ENCODE measurements around the gene BMERB1. TPM values are rescaled to one million over a fixed set of nuclear protein-coding genes. Genes with fewer than 3 reads are reported as not detected.

BMERB1 gene
- total RNA-seq, 1 experiment from 2014 or later: 13.6 TPM

GRCh38 chr16:15492091-15492740 is 57.8 kb downstream of the BMERB1 start:
- ChIA-PET CTCF (no interaction called here), POLR2A (no interaction called here)
- Mint-ChIP-seq H3K4me1 (0 out of 2 replicates have a peak, but pooled peaks cover 2% of the 10 kb centered on the region), H3K36me3 (no peaks in the 10 kb centered on the region), H3K4me3 (no peak overlapping the region), H3K27ac (no peak overlapping the region), H3K27me3 (ENCODE audit: low read depth) (no peaks in the 10 kb centered on the region), H3K9me3 (peaks cover 7% of the 10 kb centered on the region)
- DNase-seq (ENCODE audit: low spot score): no peak
- ATAC-seq: no peak
- no peak for TF ChIP-seq NR2C2 (CRISPR knock-in tag; IDR thresholded peaks at IDR 0.05)
- no peak for TF ChIP-seq ZNF532 (CRISPR knock-in tag; IDR thresholded peaks at IDR 0.05; ENCODE audit: borderline replicate concordance)
- TF ChIP-seq FOXJ3 (CRISPR knock-in tag; IDR thresholded peaks at IDR 0.05; ENCODE audit: borderline replicate concordance): no peak
- no peak for TF ChIP-seq CDX4 (CRISPR knock-in tag; IDR thresholded peaks at IDR 0.05; ENCODE audit: borderline replicate concordance)
- TF ChIP-seq JAZF1 (CRISPR knock-in tag; IDR thresholded peaks at IDR 0.05): no peak
- no peak for TF ChIP-seq JUN (CRISPR knock-in tag; IDR thresholded peaks at IDR 0.05)
- TF ChIP-seq SOX15 (CRISPR knock-in tag; IDR thresholded peaks at IDR 0.05): no peak
- no peak for TF ChIP-seq MLX (CRISPR knock-in tag; IDR thresholded peaks at IDR 0.05)

- ATAC-seq (no peak), DNase-seq (ENCODE audit: low spot score) (no peak)
- CTCF ChIA-PET: no interaction called here
- Mint-ChIP-seq H3K36me3 (no peaks in the 10 kb centered on the region), H3K27ac (no peak overlapping the region), H3K9me3 (peaks cover 7% of the 10 kb centered on the region), H3K4me1 (peaks cover 7% of the 10 kb centered on the region), H3K27me3 (ENCODE audit: low read depth) (no peaks in the 10 kb centered on the region), H3K4me3 (no peak overlapping the region)
- POLR2A ChIA-PET: no interaction called here
- TF ChIP-seq STAT6 (CRISPR knock-in tag; conservative IDR thresholded peaks at IDR 0.05; ENCODE audit: low read depth): no peak
- TF ChIP-seq ZNF138 (CRISPR knock-in tag; conservative IDR thresholded peaks at IDR 0.05): no peak
- no peak for TF ChIP-seq ATF2 (CRISPR knock-in tag; IDR thresholded peaks at IDR 0.05; ENCODE audit: borderline replicate concordance, low read depth)
- no peak for TF ChIP-seq PRDM15 (CRISPR knock-in tag; IDR thresholded peaks at IDR 0.05)
- no peak for TF ChIP-seq SOX15 (CRISPR knock-in tag; IDR thresholded peaks at IDR 0.05)
- TF ChIP-seq CREM (CRISPR knock-in tag; IDR thresholded peaks at IDR 0.05): no peak
- TF ChIP-seq ZBTB43 (CRISPR knock-in tag; IDR thresholded peaks at IDR 0.05): no peak
- no peak for TF ChIP-seq CREB1 (CRISPR knock-in tag; IDR thresholded peaks at IDR 0.05)
- TF ChIP-seq USF1 (CRISPR knock-in tag; IDR thresholded peaks at IDR 0.05): no peak
Observed at GRCh38 chr16:15493466-15494180, 59.2 kb downstream of the BMERB1 start.
